HEK293T (cell line): ENCODE measurements around the gene PRR7.

Experiments used
- BHLHE40 ChIP-seq: fragments of 450-650 bp; IDR thresholded peaks from 2 replicates; pipeline ENCODE4 v1.6.1; 2016; ENCODE audit warnings: mild to moderate bottlenecking, moderate library complexity, borderline replicate concordance
- FOXM1 ChIP-seq: fragments of 450-650 bp; IDR thresholded peaks from 2 replicates; pipeline ENCODE4 v1.6.1; 2017; ENCODE audit warnings: mild to moderate bottlenecking, borderline replicate concordance

DNA sequence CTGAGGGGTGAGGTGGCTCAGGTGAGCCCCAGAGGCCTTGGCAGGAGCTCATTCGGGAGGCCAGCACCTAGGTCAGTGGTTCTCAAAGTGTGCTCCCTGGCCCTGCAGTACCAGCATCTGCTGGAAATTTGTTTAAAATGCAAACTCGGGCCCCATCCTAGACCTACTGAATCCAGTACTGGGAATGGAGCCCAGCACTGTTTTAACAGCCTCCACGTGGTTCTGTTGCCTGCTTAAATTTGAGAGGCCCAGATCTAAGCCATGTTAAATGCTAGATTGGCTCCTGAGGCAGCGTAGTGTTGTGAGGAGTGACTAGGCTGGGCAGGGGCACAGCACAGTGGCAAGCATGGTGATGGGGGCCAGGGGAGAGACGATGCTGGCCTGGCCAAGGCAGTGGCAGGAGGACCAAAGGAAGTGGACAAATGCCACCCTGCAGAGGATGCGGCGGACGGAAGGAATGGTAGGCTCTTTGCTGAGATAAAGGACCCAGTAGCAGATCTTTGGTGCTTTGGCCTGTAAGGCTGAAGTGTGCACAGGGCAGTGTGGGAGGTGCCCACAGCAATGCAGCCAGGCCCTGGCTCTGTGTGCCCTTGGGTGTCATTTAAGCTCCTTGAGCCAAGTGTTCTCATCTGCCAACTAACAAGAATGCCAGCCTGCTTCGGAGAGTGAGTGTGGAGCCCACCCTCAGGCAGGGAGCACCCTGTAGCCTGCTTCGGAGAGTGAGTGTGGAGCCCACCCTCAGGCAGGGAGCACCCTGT lies 4.2 kb downstream of the PRR7 start:
- no peak for TF ChIP-seq FOXM1
- no peak for TF ChIP-seq BHLHE40
